NCI-H146 treated with DMSO at 0.1 percent for 48 hours (cell line): ENCODE measurements around the gene ITM2C.

Experiments
- DNase-seq: peaks from one replicate; lab custom pipeline; 2025; ENCODE audit not compliant: unreplicated experiment; lab: John Stamatoyannopoulos, UW

ITM2C gene

DNA sequence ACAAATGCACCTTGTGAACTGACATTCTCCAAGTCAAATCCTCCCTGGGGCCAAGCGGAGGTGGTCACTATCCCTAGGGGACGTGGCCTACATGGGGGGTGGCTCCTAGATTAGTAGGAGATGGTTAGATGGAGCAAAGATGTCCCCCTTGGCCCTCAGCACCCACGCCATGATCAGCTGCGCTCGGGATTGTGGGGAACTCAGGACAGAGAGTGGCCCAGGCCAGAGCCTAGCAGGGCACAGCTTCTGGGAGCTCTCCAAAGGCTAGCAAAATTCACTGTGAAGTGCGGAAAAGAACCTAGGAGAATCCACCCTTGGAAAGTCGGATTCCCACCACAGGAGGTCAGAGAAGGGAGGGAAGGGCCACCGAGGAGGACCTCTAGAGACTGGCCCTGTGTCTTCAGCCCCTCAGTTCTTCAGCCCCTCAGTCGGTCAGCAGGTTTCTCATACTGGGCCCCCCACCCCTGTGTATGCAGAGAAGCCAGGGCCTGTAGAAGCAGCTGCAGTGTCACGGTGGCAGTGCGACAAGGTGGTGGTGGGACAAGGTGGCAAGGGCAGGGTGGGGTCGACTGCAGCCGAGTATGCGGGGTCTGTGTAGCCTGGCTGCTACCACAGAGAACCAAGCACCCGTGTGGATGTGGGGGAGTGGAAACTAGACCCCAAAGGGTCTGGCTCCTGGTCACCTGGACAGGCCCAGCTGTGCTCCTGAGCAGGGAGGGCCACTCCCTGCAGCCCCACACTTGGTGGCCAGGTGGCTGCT is 41.9 kb downstream of the ITM2C start:
- no peak for DNase-seq

DNA sequence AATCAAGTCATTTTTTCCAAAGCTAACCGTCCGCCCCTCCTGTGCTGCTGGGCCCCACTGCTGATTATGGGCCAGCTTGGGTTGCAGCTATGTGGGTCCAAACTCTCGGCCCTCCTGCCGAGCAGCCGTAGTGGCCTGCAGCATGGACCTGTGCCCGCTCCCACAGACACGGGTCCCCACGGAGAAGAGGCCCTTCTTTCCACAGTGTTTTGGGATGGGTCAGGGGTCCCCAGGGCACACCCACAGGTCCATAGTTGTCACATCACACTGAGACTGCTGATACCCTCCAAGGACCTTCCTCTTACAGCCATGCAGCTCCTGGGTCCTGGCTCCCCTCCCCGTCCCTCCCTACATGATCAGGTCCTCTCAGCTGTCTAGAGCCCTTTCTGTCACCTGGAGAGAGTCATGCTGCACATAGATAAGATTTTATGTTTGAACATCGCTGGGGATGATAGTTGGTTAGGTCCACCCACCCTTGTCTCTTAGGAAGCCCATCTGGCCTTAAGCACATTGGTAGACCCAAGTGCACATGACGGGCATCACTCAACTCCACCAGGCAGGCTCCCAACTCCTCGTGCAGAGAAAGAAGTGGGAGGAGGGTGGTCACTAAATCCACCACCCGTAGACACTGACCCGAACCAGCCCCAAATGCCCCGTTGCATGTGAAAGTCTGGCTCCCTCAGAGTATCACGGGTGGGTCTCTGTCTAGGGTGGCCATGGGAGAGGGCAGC is 42.8 kb downstream of the ITM2C start:
- no peak for DNase-seq

GRCh38 chr2:230908092-230908594 is 43.4 kb downstream of the ITM2C start:
- no peak for DNase-seq

DNA sequence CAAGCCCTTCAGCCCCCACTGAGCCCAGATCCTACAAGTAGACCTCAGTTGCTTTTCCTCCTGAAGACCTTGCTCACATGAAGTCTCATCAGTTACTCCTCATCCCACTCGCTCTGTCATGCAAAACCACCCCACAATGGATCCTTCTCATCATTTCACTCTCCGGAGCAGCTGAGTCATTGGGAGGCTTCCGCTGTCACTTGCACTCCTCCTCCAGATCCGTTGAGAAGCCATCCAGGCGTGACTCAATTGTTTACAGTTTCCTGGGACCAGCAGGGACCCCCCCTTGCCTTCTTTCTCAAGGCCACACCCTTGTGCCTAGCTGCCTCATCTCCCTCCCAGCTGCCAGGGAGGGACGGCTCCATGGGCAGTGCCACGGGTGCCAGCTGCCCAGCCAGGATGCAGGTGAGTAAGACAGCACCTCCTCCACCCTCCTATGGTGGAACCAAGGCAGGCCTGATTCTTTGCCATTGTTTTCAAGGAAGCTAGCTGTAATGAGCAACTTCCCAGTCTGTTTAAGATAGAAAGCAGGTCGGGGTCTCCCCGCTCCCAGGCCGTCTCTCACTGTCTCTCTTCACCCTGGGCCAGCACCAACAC is 44.0 kb downstream of the ITM2C start:
- DNase-seq: no peak

DNA sequence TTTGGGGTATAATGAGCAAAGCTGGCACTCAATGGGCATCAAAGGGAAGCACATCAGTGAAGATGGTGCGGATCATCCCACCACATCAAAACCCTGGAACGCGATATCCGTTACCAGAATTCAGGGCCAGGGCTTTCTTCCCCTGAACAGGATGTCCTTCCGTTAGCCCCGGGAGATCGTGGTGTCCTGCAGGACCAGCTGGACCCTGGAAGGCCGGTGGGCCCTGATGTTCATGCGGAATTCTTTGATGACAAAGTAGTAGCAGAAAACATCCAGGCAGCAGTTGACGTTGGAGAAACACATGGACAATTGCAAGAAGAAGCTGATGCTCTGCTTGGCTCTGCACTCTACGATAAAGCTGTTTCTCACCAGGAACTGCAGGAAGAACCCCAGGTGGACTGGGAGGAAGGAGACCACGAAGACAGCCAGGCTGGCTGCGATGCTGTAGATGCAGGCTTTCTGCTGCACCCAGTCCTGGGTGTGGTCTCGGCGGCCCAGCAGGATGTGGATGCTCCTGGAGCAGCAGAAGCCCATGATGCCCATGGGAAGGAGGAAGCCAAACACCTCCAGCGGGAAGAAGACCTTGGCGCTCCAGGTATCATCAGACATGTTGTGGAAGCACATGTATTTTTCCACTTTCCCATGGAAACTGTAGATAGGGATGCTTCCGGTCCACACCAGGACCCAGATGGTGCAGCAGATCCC is 45.3 kb downstream of the ITM2C start:
- no peak for DNase-seq

GRCh38 chr2:230910546-230911177 is 45.9 kb downstream of the ITM2C start:
- no peak for DNase-seq

DNA sequence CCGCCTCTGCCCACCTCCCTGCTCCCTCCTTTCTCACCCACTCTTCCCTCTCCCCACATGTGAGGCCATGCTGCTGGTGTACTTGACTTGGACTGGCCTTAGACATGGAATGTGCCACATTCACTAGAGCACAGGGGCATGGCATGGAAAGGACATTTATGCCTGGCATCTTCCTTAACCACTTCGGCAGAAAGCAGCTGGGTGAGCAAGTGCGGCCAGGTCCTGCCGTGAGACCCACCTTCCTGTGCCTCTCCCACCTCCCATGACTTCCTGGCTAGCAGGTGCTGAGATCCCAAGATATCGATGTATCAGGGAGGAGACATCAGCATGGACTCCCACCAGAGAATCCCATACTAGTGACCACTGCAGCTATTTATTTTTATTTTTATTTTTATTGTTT is 47.3 kb downstream of the ITM2C start:
- DNase-seq: no peak

DNA sequence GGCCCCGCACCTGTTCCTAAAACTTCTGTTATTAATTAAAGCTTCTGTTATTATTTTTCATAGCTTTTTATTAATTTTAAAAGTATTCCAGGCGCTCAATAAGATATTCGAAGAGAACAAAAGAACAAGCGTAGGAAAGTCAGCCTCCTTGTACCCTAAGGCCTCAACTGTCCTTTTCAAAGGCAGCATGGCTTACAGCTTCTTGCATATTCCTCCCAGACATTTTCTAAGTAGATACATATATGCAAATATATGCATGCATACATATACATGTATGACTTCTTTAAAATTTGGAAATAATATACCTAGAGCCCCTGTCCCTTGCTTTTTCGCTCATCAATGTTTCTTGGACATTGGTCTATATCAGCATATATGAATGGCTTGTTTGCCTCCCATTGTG is 48.0 kb downstream of the ITM2C start:
- no peak for DNase-seq

DNA sequence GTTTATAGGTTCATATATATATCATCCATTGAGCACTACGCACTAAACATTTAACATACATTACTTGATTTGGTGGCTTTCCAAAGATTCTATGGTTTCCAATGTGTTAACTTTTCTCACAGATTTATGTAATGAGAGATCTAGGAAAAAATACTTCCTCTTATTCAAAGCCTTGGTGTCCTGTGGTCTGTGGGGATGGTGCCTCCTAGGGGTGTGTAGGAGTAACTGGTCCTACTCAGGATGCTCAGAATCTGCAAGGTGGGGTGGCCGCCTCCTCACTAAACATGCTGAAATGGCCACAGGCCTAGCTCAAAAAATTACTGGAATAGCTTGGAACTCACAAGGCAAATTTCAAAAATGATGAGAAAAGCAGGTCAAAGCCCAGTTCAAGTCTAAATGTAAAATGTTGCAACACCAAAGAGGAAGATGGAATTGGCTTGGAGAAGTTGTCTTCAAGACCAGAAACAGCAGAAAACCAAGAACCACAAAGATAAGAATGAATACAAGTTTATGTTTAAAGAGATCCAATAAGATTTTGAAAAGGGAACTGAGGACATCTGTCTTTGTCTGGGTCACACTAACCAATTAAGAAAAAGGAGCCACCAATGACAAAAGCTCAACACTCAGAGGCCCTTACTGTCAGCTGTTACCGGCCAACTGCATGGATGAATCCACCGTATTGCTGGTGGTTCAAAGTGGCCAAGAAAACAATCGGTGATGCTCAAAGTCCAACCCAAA is 48.8 kb downstream of the ITM2C start:
- DNase-seq: no peak

GRCh38 chr2:230914886-230915285 is 50.1 kb downstream of the ITM2C start:
- no peak for DNase-seq

DNA sequence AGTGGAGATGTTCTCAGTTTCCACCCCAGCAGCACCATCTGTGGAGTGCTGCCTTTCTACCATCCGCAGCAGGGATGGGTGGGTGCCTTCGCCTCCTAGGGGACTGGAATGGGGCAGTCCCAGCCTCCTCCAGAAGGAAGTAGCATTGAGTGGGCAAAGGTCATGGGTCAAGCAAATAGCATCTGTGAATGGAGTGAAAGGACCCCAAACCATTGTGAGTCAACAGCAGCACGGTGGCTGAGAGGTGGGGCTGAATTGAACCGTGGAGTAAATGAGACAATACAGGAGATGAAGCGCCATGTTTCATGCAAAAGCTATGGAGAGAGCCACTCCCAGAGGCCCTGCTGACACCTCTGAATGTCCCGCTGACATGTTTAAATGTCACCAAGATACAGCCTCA is 50.6 kb downstream of the ITM2C start:
- DNase-seq: no peak

DNA sequence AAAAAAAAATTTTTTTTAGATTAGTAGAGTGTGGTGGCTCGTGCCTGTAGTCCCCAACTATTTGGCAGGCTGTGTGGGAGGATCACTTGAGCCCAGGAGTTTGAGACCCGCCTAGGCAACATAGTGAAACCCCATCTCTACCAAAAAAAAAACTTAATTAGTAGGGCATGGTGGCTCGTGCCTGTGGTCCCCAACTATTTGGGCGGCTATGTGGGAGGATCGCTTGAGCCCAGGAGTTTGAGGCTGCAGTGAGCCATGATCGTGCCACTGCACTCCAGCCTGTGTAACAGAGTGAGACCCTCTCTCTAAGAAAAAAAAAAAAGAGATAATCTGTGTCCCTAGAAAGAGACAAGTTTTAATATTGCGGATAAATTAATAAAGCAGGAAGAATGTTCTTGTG is 51.5 kb downstream of the ITM2C start:
- no peak for DNase-seq

DNA sequence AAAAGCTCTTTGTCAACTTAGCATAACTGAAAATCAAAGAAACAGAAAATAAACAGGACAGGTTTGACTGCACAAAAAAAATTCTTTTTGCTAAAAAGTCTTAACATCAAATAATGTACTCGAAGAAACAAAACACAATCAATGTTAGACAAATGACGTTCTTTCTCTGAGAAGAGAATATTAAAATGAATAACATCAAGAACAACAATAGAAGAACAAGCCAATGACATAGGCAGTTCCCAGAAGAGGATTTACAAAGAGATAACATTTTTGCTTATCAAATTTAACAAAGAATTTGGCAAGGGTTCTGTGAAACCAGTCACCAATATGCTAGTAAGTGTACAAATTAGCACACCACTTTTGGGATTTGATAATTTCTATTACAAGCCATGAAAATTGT is 54.5 kb downstream of the ITM2C start:
- no peak for DNase-seq

- DNase-seq: no peak
Observed at GRCh38 chr2:230919681-230920080, 54.9 kb downstream of the ITM2C start.

GRCh38 chr2:230920167-230920566 is 55.4 kb downstream of the ITM2C start:
- DNase-seq: no peak

DNA sequence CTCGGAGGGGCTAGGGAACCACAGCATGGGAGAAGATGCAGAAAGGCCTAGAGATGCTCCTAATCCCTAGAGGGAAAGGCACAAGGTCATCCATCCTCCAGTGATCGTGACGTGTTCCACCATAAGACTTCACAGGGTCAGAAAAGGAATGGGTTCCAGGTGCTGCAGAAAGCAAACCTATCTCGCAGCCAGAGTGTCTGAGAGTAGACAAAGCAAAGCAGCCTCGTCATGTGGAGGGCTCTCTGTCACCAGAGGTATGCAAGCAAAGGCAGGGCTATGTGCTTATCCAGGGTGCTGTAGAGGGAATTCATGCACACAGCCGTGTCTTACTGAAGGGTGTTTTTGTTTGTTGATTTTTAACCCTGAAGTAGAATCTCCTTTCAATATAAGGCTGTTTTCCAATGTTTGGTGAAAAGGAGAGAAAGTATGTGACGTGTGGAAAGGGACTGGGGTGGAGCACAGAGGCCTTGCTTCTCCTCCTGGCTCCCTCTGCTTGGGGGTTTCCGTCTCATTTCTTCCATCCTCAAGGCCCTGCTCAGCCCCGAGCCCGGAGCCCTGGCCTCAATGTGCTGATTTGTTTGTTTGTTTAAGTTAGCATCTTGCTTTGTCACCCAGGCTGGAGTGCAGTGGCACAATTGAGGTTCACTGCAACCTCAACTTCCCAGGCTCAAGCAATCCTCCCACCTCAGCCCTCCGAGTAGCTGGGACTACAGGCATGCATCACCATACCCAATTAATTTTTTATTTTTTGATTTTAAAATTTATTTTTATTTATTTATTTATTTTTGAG is 57.3 kb downstream of the ITM2C start:
- DNase-seq: no peak

- no peak for DNase-seq
Observed at GRCh38 chr2:230922951-230923717, 58.4 kb downstream of the ITM2C start.

DNA sequence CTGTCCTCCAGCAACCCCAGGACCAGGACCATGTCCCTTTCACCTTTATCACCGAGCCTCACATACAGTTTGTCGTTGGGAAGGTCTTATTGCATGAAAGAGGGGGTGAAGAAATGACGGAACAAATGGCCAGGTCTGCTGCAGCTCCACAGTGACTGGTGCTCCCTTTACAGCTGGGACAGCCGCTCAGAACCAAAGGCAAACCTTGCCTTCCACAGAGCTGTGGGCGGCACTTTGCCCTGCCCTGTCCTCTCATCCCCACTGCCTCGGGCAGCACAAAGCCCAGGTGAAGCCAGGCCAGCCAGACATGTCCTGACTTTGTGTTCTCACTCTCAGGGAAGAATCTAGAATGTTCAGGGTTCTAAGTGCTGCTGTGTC is 59.3 kb downstream of the ITM2C start:
- no peak for DNase-seq
